IPS-NIHi7 (cell line): ENCODE results near the gene MRPL16.
"Not testable (repeated sequence)": the region's sequence is repeated elsewhere in the genome, so short reads cannot be mapped to it uniquely, and the experiment has no call there.

Experiments used
- DNase-seq: peaks from one replicate; pipeline ENCODE4 v3.0.0; 2012; ENCODE audit warnings: mixed read lengths; ENCODE audit errors: extremely low spot score

The MRPL16 gene

DNA sequence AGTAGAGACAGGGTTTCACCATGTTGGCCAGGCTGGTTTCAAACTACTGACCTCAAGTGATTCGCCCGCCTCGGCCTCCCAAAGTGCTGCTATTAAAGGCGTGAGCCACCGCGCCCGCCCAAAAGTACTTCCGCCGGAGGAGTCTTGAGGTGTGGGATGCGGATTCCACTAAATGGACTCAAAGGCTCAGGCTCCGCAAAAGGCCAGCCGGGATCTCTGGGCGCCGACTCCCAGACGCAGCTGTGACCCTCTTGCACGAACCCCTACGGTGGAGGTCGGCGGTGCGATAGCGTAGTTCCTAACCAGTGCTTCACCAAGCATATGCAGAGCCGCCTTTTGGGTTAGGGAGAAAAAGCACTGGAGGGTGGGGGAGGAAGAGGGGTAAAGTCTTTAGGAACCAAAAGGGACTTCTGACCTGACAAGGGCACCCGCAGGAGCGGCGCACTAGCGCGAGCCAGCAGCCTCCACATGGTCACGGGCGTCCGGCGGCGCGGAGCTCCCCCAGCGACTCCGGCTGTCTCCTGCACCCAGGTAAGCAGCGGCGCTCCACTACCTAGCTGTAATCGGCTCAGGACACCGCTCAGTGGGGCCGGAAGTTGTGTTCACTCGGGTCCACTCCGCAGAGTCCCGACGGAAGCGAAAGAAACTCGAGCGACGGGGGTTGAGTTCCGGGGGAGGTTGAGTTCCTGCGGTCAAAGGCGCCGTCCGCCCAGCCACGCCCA, at the start of gene MRPL16:
TSS of gene MRPL16 (minus strand) at position 590 of the 722 bp plus-strand sequence. CDS start at position 470, 120 bp downstream.
- peak; percentile 89 for DNase-seq

DNA sequence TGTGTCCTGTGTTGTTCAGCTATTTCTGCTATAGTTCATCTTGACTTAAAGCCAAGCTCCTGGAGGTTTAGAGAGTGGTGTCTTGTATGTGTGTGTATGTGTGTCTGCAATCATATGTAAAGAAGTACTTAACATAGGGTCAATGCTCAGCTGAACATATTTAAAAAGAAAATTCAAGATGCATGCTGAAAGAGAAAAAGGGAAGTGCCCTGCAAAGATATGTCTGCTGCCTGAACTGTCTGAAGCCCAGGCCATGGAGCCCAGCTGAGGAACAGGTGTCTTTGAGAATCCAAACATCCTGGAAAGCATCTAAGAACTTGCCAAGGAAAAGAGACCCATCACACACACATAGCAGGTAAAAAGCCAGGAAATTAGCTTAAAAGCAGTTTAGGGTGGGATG, 49.1 kb upstream of the MRPL16 start:
- DNase-seq, result no peak

DNA sequence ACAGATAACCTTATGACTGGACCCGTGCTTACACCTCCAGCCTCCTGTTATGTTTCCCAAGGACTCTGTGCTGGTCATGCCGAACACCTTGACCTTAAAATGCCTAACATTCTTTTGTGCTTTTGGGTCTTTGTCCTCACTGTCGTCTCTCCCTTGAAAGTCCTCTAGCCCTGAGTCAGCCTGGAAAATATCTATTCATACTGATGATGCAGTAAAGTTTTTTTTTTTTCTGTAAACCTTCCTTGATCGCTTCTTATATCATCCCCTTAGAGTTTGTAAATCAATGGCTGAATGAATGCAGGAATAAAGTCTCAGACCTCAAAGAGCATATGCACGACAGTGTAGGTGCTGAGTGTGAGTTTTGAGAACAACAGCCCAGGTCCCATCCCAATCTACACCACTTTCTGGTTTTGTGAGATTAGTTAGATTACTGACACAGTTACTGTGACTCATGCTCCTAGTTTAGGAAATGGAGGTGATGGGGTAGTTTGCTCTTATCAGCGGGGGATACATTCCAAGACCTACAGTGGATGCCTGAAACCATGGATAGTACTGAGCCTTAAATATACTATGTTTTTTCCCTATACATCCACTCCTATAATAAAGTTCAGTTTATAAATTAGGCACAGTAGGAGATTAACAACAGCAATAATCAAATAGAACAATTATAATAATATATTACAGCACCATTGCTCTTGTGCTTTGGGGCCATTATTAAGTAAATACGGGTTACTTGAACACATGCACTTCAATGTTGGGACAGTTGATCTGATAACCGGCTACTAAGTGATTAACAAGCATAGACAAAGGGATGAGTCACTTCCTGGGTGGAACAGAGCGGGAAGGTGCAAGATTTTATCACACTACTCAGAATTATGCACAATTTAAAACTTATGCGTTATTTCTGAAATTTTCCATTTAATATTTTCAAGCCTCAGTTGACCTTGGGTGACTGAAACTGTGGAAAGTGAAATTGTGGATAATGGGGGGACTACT, 47.2 kb upstream of the MRPL16 start:
- DNase-seq, result peak; percentile 40

DNA sequence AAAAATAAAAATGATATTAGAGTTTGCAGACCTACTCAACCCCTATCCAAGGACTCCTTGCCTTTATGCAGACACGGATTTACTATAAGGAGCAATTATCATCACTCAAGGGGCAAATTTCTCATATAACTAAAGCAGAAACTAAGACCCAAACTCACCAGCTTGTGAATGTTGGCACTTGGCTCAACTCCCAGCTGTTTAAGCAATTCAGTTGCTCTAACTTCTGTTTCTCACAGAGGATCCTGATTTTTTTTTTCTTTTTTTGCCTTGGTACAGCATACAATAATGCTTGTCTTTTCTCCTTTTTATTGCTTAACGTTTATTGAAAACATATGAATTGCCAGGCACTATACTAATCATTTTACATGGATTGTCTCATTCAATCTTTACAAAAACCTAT, 44.3 kb upstream of the MRPL16 start:
- no peak for DNase-seq

DNA sequence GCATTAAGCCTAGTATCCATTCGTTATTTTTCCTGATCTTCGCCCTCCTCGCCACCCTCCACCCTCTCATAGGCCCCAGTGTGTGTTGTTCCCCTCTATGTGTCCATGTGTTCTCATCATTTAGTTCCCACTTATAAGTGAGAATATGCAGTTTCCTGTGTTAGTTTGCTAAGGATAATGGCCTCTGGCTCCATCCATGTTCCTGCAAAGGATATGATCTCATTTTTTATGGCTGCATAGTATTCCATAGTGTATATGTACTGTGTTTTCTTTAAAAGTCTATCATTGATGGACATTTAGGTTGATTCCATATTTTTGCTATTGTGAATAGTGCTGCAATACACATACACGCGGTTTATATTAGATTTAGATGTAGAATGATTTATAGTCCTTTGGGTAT, 40.8 kb upstream of the MRPL16 start:
- not testable (repeated sequence) for DNase-seq

DNA sequence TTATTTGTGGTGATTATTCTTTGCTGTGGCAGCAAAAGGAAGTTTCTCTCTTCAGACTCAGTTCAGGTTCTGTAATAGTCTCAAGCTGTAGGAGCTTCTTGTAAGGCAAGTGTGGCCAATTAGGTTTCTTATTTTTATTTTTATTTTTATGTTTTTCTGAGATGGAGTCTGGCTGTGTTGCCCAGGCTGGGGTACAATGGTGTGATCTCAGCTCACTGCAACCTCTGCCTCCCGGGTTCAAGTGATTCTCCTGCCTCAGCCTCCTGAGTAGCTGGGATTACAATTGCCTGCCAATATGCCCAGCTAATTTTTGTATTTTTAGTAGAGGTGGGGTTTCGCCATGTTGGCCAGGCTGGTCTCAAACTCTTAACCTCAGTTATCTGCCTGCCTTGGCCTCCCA, 39.0 kb upstream of the MRPL16 start:
- not testable (repeated sequence) for DNase-seq

DNA sequence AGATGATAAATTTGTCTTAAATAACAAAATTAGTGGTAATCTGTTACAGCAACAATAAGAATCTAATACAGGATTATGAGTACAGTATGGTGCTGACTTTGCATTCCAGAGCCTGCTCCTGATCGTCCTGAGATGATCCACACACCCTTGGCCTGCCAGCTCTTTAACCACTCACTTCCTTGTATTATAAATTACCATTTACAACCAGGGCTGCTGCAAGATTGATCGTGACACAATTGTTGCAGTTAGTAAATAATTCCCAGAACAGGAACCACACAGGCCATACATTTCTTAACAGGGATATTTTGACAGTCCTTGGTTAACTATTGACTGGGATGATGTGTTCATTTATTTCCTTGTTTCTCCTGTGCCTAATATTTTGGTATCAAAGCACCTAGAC, 38.6 kb upstream of the MRPL16 start:
- DNase-seq, result no peak

DNA sequence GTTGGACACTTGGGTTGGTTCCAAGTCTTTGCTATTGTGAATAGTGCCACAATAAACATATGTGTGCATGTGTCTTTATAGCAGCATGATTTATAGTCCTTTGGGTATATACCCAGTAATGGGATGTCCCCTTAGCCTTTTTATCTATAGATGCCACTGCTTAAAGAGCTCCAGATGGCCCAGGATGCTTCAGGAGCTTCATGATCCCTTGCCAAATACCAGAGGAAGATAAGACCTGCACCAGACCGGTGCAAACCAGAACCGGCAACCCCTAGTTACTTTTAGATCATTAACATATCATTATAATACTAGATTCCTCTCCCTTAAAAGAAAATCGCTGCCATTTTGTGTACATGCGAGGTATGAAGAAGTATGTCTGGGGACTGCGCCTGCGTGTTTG, 37.9 kb upstream of the MRPL16 start:
- not testable (repeated sequence) for DNase-seq

DNA sequence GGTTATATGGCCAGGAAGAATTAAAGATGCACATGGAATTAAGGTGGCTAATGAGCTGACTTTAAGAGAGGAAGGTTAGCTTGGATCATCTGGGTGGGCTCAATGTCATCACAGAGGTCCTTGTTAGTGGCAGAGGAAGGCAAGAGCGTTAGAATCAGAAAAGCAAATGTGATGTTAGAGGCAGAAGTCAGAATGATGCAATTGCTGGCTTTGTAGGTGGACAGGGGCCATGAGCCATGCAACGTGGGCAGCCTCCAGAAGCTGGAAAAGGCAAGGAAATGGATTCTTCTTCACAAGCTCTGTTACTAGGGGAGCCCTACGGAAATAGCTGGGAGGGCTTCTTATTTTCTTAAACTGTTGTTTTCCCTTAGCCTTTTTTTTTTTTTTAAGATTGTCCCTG, 37.0 kb upstream of the MRPL16 start:
- DNase-seq, result no peak

DNA sequence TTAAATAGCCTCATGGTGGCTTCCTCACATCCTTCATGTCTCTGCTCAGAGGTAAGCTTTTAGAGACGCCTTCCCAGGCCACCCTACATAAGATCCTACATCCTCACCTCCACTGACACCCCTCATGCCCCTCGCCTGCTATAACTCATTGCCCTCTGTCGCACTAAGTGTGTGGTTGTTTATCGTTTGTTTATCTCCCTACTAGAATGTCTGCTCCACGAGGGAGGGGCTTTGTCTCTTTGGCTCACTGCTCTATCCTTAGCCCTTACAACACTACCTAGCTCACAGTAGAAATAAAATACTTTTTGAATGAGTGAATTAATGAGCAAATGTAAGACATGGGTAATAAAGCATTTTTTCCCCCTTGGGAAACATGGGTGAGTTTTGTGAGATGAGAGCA, 36.0 kb upstream of the MRPL16 start:
- DNase-seq, result no peak

DNA sequence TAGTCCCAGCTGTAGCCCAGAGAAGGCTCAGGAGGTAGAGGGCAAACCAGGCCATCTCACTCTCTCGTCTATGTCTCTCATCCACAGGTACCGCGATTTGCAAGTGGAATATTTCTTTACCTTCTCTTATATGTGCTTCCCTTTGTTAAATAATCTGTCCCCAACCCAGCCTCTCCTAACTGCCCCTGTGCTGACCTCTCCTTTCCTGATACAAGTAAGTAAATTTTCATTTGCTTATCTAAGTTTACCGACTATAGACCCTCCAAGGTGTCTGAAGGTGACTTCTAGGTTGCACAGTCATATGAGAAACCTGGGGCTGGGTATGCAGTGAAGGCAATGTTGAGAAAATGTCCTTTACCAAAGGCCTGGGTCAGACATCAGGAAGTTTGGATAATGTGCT, 34.8 kb upstream of the MRPL16 start, which contains the start of gene CBLIF:
TSS of gene CBLIF (minus strand) at position 101 of the 400 bp plus-strand sequence. CDS start at position 55, 46 bp downstream.
- no peak for DNase-seq

DNA sequence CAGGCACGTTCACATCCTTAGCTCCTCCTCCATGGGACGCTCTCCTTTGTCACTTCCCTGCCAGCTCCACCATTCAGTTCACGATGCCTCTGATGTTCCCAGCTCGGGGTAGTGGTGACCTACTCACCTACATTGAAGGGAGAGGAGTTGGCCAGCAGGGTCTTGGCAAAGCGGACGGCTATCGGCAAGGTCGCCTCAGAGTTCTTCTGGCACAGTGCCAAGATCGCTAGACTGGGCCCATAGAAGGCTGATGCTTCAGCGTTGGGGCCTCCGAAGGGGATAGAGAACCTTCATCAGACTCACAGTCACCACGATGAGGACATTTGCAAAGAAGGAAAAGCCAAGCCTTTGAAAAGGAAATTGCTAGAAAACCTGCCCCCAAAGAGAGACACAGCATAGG, 31.7 kb upstream of the MRPL16 start:
- DNase-seq, result no peak

DNA sequence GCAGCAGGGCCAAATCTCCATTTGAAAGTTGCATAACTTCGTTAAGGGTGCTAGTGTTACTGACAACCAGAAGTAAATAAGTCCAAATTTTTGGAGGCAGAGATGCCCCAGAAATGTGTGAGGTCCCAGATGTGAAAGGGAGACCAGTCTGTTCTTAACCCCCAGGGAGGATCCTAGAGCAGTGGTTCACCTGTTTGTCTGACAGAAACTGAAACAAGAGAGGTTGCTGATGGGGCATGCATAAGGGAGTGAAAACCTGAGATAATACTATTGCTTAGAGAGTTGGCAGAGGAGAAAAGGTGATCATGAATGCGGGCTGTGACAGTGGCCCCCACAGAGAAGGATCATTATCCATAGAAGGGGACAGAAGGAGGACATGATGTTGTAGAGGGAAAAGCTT, 30.9 kb upstream of the MRPL16 start:
- DNase-seq, result no peak

DNA sequence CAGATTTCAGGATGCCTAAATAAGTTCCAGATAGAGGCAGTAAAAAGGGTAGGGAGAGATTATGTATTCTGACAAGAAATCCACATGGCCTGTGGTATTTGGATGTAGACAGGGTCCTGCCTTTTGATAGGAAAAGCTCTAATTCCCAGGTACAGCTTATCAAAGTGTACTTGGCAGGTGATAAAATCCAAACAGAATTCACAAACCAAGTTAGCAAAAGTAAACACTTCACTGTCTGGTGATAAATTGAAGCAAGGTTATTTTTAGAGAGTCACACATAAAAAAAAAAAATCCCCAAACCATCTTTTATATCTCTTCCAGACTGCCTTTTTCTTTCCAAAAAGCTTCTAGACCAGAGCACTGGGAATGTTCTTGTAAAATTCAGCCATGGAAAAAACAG, 29.0 kb upstream of the MRPL16 start:
- no peak for DNase-seq

DNA sequence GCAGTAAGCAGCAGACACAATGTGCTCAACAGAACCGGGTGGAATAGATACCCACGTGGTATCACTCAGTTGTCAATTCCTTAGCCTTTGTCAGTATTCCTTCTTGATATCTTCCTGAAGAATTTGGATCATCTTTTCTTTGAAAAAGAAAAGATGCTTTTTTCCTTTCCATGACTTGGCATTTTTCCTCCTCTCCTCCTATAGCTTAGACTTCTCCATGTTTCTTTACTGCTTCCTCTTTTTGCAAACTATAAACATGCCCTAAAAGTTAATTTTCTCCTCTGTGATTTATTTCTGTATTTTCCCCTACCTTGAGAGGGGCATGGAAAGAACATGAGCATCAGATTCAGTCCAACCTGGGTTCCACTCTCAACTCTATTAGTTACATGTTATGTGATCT, 23.0 kb upstream of the MRPL16 start:
- DNase-seq, result no peak

DNA sequence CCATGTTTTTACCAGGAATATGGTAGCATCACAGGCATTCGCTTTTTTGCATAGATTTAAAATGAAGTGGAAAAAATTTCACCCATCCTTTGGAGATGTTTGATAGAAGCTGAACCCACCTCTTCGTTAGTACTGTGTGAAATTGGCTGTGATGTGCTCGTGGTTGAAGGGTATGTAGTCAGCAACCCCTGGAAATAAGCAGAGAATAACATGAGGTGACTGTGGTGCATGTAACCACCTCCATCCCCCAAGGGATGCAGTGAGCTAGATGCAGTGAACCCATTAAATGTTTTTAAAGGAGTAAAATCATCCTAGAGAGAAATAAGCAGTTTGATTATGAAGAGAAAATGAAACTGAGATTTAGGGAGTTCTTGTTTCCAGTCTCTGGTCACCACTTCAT, 18.8 kb upstream of the MRPL16 start:
- no peak for DNase-seq

DNA sequence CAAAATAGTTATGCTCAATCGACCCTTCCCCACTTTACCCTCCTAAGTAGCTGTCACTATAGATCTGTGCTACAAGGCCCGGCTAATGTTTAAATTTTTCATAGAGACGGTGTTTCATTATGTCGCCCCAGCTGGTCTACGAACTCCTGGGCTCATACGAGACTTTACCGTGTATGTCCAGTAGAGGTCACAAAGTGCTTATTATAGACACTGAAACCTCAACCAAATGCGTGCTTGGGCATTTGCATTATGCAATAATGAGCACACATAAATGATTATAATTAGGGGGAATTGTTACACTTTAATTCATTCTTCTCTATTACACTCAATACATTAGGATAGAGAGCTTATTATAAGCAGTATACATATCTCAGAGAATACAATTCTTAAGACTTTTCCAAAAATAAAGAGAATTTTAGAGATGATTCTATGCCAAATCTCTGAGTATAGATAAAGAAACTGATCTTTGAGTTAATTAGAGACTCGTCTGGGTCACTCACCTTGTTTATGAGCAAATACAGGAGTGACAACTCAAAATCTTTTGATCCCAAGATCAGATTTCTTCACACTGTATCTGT, 12.5 kb upstream of the MRPL16 start:
- DNase-seq, result peak; percentile 22

DNA sequence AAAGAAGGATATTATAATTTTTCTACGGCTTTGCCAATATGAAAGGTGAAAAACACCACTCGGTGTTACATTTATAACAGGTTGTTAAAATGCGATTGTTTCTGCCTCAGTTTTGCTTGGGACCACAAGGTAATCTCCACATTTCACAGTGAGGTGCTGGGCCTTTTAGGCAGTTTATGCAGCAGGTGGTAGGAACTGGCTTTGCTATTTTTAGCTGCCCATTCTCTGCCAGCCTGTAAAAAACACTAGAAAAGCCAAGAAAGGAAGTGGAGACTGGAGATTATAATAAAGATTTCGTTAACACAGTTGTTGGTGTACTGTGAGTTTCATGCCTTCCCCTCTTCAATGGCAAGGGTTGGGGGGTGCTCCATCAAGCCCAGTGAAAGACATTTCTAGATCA, 8.0 kb upstream of the MRPL16 start:
- no peak for DNase-seq

DNA sequence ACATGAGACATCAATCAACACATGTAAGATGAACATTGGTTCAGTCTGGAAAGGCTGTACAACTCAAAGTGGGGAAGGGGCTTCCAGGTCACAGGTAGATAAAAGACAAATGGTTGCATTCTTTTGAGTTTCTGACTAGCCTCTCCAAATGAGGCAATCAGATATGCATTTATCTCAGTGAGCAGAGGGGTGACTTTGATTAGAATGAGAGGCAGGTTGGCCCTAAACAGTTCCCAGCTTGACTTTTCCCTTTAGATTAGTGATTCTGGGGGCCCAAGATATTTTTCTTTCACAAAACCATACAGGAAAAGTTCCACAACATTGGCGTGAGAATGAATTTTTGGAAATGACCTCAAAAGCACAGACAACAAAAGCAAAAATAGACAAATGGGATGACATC, 5.9 kb upstream of the MRPL16 start:
- DNase-seq, result not testable (repeated sequence)

DNA sequence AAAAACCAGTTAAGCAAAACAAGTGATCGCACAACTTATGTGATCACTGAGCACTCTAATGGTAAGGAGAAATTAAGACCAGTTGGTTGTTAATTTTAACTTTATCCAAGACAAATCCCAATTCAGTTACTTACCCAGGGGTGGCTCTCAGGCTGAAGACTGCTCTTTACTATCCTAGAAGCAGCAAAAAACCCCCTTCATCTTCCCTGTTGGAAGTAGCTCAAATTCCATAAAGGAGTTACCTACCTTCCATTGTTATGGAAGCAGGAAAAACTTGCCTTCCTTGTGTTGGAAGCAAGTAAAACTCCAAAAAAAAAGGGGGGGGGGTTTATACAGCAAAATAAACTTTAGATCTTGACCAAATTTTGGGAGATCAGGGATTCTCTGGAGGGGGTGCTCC, 5.2 kb upstream of the MRPL16 start:
- no peak for DNase-seq

DNA sequence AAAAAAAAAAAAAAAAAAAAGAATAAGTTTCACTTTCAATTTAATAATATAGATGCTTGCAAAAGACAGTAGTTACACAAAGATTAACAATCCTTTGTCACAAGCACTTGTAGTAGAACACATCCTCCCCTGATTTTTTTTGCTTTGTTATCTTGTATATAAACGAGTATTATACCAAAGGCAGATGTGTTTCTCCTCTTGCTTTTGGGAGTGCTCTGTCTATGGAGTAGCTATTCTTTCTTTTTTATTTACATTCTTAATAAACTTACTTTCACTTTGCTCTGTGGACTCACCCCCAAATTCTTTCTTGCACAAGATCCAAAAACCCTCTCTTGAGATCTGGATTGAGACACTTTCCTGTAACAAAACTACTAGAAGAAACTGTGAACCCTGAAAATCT, 3.4 kb upstream of the MRPL16 start:
- DNase-seq, result no peak

DNA sequence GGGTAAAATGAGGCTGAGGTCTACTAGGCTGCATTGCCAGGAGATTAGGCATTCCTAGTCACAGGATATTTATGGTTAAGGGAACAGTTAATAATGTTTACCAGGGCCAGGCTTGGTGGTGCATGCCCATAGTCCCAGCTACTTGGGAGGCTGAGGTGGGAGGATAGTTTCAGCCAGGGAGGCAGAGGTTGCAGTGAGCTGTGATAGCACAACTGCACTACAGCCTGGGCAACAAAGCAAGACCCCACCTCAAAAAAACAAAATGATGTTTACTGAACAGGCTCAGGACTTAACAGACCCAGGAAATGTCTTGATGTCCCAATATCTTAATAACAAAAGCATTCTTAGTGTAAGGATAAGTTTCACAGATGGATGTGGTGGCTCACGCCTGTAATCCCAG, 2.8 kb upstream of the MRPL16 start:
- no peak for DNase-seq
